Kidney (tissue), 14 donors: Measurements from ENCODE around the gene CENPC. TPM values are rescaled to one million over a fixed set of nuclear protein-coding genes. Genes with fewer than 3 reads are reported as not detected.

Source experiments
- DNase-seq, 5 donors: peaks; one replicate each; pipeline ENCODE4 v3.0.0-alpha.2; 2013 to 2020
- FAIRE-seq: peaks from 2 replicates; lab custom pipeline; 2012; peaks lifted over from hg19 to GRCh38; lab: Jason Lieb, UNC
- H3K27ac ChIP-seq, 2 donors: one replicate each; pipeline ENCODE4 v1.7.0; 2013; ENCODE audit warnings: low read depth in 2 of 2, low read length in 2 of 2, inconsistent platforms in 1 of 2
- H3K27me3 ChIP-seq: one replicate; pipeline ENCODE4 v1.7.1; 2013; ENCODE audit warnings: low read length, inconsistent platforms; ENCODE audit not compliant: control insufficient read depth, insufficient read depth
- H3K36me3 ChIP-seq, 3 donors: one replicate each; pipeline versions ENCODE4 v1.7.0 to v1.7.1; 2013; ENCODE audit warnings: low read length in 3 of 3, control low read depth in 1 of 3, inconsistent platforms in 1 of 3; ENCODE audit not compliant: insufficient read depth in 3 of 3, control insufficient read depth in 2 of 3
- H3K4me1 ChIP-seq, 3 donors: one replicate each; pipeline versions ENCODE4 v1.7.0 to v1.7.1; 2013; ENCODE audit warnings: low read length in 3 of 3, inconsistent platforms in 1 of 3, low read depth in 1 of 3; ENCODE audit not compliant: control insufficient read depth in 2 of 3, insufficient read depth in 2 of 3
- H3K4me3 ChIP-seq, 3 donors: one replicate each; pipeline versions ENCODE4 v1.7.0 to v1.8.1; 2013; ENCODE audit warnings: low read length in 3 of 3, control low read depth in 1 of 3, inconsistent platforms in 1 of 3
- H3K9ac ChIP-seq, 3 donors: one replicate each; pipeline versions ENCODE4 v1.7.0 to v1.7.1; 2013; ENCODE audit warnings: low read length in 3 of 3, control low read depth in 1 of 3, inconsistent platforms in 1 of 3
- H3K9me3 ChIP-seq, 3 donors: one replicate each; pipeline versions ENCODE4 v1.7.0 to v1.7.1; 2013; ENCODE audit warnings: low read length in 3 of 3, control low read depth in 1 of 3, inconsistent platforms in 1 of 3; ENCODE audit not compliant: control insufficient read depth in 2 of 3, insufficient read depth in 1 of 3
- CTCF ChIP-seq: IDR thresholded peaks from 3 replicates; pipeline ENCODE4 v1.5.1; 2012; ENCODE audit warnings: mild to moderate bottlenecking, moderate library complexity, borderline replicate concordance; ENCODE audit not compliant: insufficient read depth; ENCODE audit errors: extremely low read depth
- intact Hi-C: fragments of 100-400 bp; cut with DNase I; formaldehyde crosslinking; loops from one replicate; pipeline ENCODE4 v1.11.1; 2022
- polyA plus RNA-seq: library from polyadenylated mRNA; stranded (reverse); fragments of 350-450 nt; fragmentation: Illumina TruSeq; extraction: RNeasy Lipid Tissue Mini Kit (QIAGEN cat#74804); gene quantifications from one replicate; pipeline ENCODE4 v1.2.3, GENCODE V29; 2014; ENCODE audit warnings: low read depth, low replicate concordance; ENCODE audit not compliant: insufficient read depth
- total RNA-seq: library from RNA; stranded (reverse); fragmentation: NEBNext Ultra II Directional; extraction: Animal tissue kit (Norgen Biotek cat#: 25700); gene quantifications from one replicate; pipeline ENCODE4 v1.2.1, GENCODE V29; 2021
- donor health status: control.
- donor health status: control.
- donor health status: control.
- donor health status: control.
- donor health status: control.
- donor health status: DM: yes; HTN: yes; CAD: no.
- donor health status: Normal renal cell carcinoma (clear cell type).

CENPC gene
- total and polyA plus RNA-seq, 2 donors from 2014 or later = 4.6 to 24.7 TPM

GRCh38 chr4:67584496-67584895, 39.2 kb upstream of the CENPC start:
- Histone ChIP-seq H3K4me3 (no peak overlapping the region), H3K27ac (no peak overlapping the region), H3K36me3 (no peaks in the 10 kb centered on the region), H3K27me3 (no peaks in the 10 kb centered on the region), H3K9me3 (no peaks in the 10 kb centered on the region), H3K4me1 (no peaks in the 10 kb centered on the region), H3K9ac (no peak overlapping the region)
- FAIRE-seq (no peak), DNase-seq (no peak)
- intact Hi-C loops = no loop called here
- no peak for TF ChIP-seq CTCF

- DNase-seq (no peak), FAIRE-seq (no peak)
- no peaks in the 10 kb centered on the region for H3K9me3 ChIP-seq
- H3K4me1 ChIP-seq = no peaks in the 10 kb centered on the region
- no peak overlapping the region for H3K4me3 ChIP-seq
- no peak overlapping the region for H3K27ac ChIP-seq
- no peaks in the 10 kb centered on the region for H3K27me3 ChIP-seq
- H3K9ac ChIP-seq = no peak overlapping the region
- intact Hi-C loops = no loop called here
- no peak for TF ChIP-seq CTCF
- H3K36me3 ChIP-seq = no peaks in the 10 kb centered on the region
These were observed 36.6 kb upstream of the CENPC start for GRCh38 chr4:67581913-67582312.

GRCh38 chr4:67581208-67581857, 36.0 kb upstream of the CENPC start:
- TF ChIP-seq CTCF = no peak
- no peaks in the 10 kb centered on the region for H3K36me3 ChIP-seq
- intact Hi-C loops = no loop called here
- H3K4me1 ChIP-seq = no peaks in the 10 kb centered on the region
- no peak overlapping the region for H3K9ac ChIP-seq
- no peaks in the 10 kb centered on the region for H3K27me3 ChIP-seq
- H3K27ac ChIP-seq = no peak overlapping the region
- DNase-seq (no peak), FAIRE-seq (no peak)
- H3K4me3 ChIP-seq = no peak overlapping the region
- H3K9me3 ChIP-seq = no peaks in the 10 kb centered on the region

GRCh38 chr4:67580577-67580976, 35.3 kb upstream of the CENPC start:
- no peaks in the 10 kb centered on the region for H3K36me3 ChIP-seq
- H3K4me3 ChIP-seq = no peak overlapping the region
- H3K9me3 ChIP-seq = no peaks in the 10 kb centered on the region
- DNase-seq (no peak), FAIRE-seq (no peak)
- H3K9ac ChIP-seq = no peak overlapping the region
- H3K27me3 ChIP-seq = no peaks in the 10 kb centered on the region
- H3K4me1 ChIP-seq = no peaks in the 10 kb centered on the region
- no peak for TF ChIP-seq CTCF
- intact Hi-C loops = no loop called here
- H3K27ac ChIP-seq = no peak overlapping the region
